OCI-LY3 (cell line): ENCODE data around the gene ZCCHC3.

Experiments used
- H2AFZ ChIP-seq: fragments of 200-600, 300-600 bp; shearing (Covaris generic); 2 replicates; pipeline ENCODE4 v1.6.0; 2014; ENCODE audit warnings: antibody characterized with exemption, low read depth, low read length
- H3K27ac ChIP-seq: fragments of 200-600, 300-600 bp; sonication (generic); 2 replicates; pipeline ENCODE4 v1.5.1; 2014; ENCODE audit warnings: mild to moderate bottlenecking, low read length, moderate library complexity, mixed read lengths
- H3K27me3 ChIP-seq: fragments of 200-600, 300-600 bp; sonication (generic); 2 replicates; pipeline ENCODE4 v1.6.1; 2014; ENCODE audit warnings: low read depth, low read length, mixed read lengths
- H3K36me3 ChIP-seq: fragments of 200-600, 300-600 bp; sonication (generic); replicated peaks from 2 replicates; pipeline ENCODE3; 2014; ENCODE audit warnings: low read depth, low read length, mixed read lengths
- H3K4me1 ChIP-seq: fragments of 300-600, 200-600 bp; sonication (generic); 2 replicates; pipeline ENCODE4 v1.6.1; 2014; ENCODE audit warnings: low read length, mixed read lengths
- H3K4me2 ChIP-seq: fragments of 200-600, 300-600 bp; sonication (generic); 2 replicates; pipeline ENCODE4 v1.6.1; 2014; ENCODE audit warnings: low read length, mixed read lengths
- H3K4me3 ChIP-seq: fragments of 300-600, 200-600 bp; sonication (generic); 2 replicates; pipeline ENCODE4 v1.5.1; 2014; ENCODE audit warnings: antibody characterized with exemption, mild to moderate bottlenecking, low read length, moderate library complexity
- H3K79me2 ChIP-seq: fragments of 300-600, 200-600 bp; shearing (Covaris generic); 2 replicates; pipeline ENCODE4 v1.6.1; 2014; ENCODE audit warnings: mild to moderate bottlenecking, low read length, mixed read lengths
- H3K9ac ChIP-seq: fragments of 300-600, 200-600 bp; shearing (Covaris generic); 2 replicates; pipeline ENCODE4 v1.6.0; 2014; ENCODE audit warnings: mild to moderate bottlenecking, low read length, moderate library complexity
- H3K9me3 ChIP-seq: fragments of 200-600, 300-600 bp; shearing (Covaris generic); 2 replicates; pipeline ENCODE4 v1.6.1; 2014; ENCODE audit warnings: low read length, mixed read lengths; ENCODE audit not compliant: insufficient read depth
- H4K20me1 ChIP-seq: fragments of 200-600, 300-600 bp; sonication (generic); 2 replicates; pipeline ENCODE4 v1.6.1; 2016; ENCODE audit warnings: low read length, mixed read lengths; ENCODE audit not compliant: insufficient read depth
- EZH2phosphoT487 ChIP-seq: fragments of 200-600 bp; shearing (Covaris generic); IDR thresholded peaks from 2 replicates; pipeline ENCODE4 v1.6.1; 2018; ENCODE audit warnings: antibody characterized with exemption, mixed run types, low read depth
- TF ChIP-seq, protein P1 (sequence below): fragments of 200-600, 300-600 bp; sonication (generic); IDR thresholded peaks from 2 replicates; pipeline ENCODE4 v1.5.1; 2014; ENCODE audit warnings: antibody characterized with exemption, low read length, low read depth

ZCCHC3 gene

DNA sequence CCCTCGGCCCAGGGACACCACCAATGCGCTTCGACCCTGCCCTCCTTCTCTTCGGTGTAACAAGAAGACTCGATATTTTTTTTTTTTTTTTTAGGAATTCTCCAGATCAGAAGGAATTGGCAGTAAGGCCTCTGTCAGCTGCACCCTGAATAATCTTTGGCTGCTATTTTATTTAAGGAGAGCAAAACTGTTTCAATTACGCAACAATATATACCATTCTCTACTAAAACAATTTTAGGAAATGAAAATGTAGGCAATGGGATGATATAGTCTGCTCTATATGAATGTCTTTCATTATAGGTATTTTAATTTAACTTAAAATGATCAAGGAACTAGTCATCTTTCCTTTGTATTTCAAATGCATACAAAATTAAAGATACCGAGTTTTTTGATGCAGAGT is 13.3 kb downstream of the ZCCHC3 start:
- peak overlapping the region; percentile 48 for H3K4me2 ChIP-seq
- H3K27me3 ChIP-seq = no peaks in the 10 kb centered on the region
- H3K27ac ChIP-seq = no peak overlapping the region
- no peak overlapping the region for H2AFZ ChIP-seq
- no peaks in the 10 kb centered on the region; the same call in 1 of the 2 replicates for H3K4me1 ChIP-seq
- no peaks in the 10 kb centered on the region for H3K36me3 ChIP-seq
- no peaks in the 10 kb centered on the region for H3K79me2 ChIP-seq
- H3K9me3 ChIP-seq = no peaks in the 10 kb centered on the region
- TF ChIP-seq EZH2phosphoT487 = no peak
- TF ChIP-seq, protein P1, sequence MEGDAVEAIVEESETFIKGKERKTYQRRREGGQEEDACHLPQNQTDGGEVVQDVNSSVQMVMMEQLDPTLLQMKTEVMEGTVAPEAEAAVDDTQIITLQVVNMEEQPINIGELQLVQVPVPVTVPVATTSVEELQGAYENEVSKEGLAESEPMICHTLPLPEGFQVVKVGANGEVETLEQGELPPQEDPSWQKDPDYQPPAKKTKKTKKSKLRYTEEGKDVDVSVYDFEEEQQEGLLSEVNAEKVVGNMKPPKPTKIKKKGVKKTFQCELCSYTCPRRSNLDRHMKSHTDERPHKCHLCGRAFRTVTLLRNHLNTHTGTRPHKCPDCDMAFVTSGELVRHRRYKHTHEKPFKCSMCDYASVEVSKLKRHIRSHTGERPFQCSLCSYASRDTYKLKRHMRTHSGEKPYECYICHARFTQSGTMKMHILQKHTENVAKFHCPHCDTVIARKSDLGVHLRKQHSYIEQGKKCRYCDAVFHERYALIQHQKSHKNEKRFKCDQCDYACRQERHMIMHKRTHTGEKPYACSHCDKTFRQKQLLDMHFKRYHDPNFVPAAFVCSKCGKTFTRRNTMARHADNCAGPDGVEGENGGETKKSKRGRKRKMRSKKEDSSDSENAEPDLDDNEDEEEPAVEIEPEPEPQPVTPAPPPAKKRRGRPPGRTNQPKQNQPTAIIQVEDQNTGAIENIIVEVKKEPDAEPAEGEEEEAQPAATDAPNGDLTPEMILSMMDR = no peak
- peak overlapping the region; percentile 64 for H3K4me3 ChIP-seq
- no peaks in the 10 kb centered on the region for H4K20me1 ChIP-seq
- H3K9ac ChIP-seq = peak overlapping the region; percentile 2; the same call in 1 of the 2 replicates

DNA sequence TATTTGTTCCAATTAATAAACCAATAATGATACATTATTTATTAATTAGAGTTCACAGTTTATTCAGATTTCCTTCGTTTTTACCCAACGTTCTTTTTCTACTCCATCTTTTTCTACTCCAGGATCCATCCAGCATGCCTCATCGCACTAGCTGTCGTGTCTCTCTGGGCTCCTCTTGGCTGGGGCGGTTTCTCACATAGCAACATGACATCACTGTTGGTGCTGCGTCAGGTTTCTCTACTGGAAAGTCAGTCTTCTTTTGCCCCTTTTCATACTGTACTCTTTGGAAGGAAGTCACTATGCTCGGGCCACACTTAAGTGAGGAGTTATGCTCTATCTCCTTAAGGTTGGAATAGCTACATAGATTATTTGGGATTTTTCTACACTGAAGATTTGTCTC is 14.2 kb downstream of the ZCCHC3 start:
- Histone ChIP-seq H3K4me1 (no peaks in the 10 kb centered on the region; the same call in 1 of the 2 replicates), H3K27me3 (no peaks in the 10 kb centered on the region), H3K79me2 (no peaks in the 10 kb centered on the region), H3K4me3 (no peak overlapping the region), H3K36me3 (peaks cover 3% of the 10 kb centered on the region), H3K4me2 (no peak overlapping the region), H3K27ac (no peak overlapping the region), H3K9me3 (no peaks in the 10 kb centered on the region), H2AFZ (no peak overlapping the region), H3K9ac (no peak overlapping the region), H4K20me1 (no peaks in the 10 kb centered on the region)
- TF ChIP-seq EZH2phosphoT487 = no peak
- TF ChIP-seq, protein P1 = no peak

DNA sequence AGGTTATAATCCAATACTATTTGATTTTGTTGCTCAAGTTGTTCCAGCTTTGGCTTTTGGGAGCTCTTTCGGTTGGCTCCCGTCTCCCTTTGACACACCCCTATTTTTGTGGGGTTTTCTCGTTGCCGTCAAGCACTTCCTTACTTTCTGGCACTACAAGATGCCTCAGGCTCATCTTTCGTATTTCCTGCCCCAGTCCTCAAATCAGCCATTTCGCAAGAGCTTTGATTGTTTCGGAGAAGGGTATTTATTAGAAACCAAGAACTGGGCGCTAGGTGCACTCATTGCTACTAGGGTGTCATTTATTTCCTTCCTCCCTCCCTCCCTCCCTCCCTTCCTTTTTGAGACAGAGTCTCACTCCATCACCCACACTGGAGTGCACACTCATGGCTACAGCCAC is 14.7 kb downstream of the ZCCHC3 start:
- Histone ChIP-seq H3K4me3 (no peak overlapping the region), H3K79me2 (no peaks in the 10 kb centered on the region), H2AFZ (no peak overlapping the region), H3K4me1 (no peaks in the 10 kb centered on the region; the same call in 1 of the 2 replicates), H3K36me3 (peaks cover 4% of the 10 kb centered on the region), H4K20me1 (no peaks in the 10 kb centered on the region), H3K27ac (no peak overlapping the region), H3K27me3 (no peaks in the 10 kb centered on the region), H3K4me2 (no peak overlapping the region), H3K9me3 (no peaks in the 10 kb centered on the region), H3K9ac (no peak overlapping the region)
- TF ChIP-seq EZH2phosphoT487 = no peak
- TF ChIP-seq, protein P1 = no peak

DNA sequence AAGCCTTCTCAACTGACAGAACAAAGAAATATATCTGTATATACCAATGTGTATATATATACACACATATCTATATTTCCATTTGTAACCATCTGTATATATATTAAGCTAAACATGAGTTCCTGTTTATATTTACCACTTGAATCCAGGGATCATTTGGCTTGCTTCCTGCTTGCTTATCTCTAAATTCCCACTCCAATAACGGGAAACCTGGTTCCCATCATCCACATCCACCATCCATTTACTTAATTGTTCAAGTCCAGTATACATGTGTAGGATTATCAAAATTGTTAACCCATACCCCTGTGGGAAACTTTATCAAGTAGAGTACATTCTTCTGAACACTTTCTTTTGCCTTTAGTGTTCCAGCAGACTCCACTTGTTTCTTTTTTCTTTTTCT is 15.5 kb downstream of the ZCCHC3 start:
- Histone ChIP-seq H4K20me1 (no peaks in the 10 kb centered on the region), H3K4me2 (no peak overlapping the region), H3K36me3 (peaks cover 6% of the 10 kb centered on the region), H3K4me1 (no peaks in the 10 kb centered on the region; the same call in 1 of the 2 replicates), H3K27me3 (no peaks in the 10 kb centered on the region), H2AFZ (no peak overlapping the region), H3K27ac (no peak overlapping the region), H3K9me3 (no peaks in the 10 kb centered on the region), H3K4me3 (no peak overlapping the region), H3K9ac (no peak overlapping the region), H3K79me2 (no peaks in the 10 kb centered on the region)
- TF ChIP-seq, protein P1 = no peak
- TF ChIP-seq EZH2phosphoT487 = no peak
